ENCODE results near the gene SAMD9.
"Not testable (repeated sequence)": the region's sequence is repeated elsewhere in the genome, so short reads cannot be mapped to it uniquely, and the experiment has no call there.

The SAMD9 gene

GRCh38 chr7:93060865-93061264, 56.9 kb downstream of the SAMD9 start:
- no peak for TF ChIP-seq CTCF (IDR thresholded peaks at IDR 0.05; ENCODE audit: low read depth, low read length)
- DNase-seq (ENCODE audit: extremely low read depth, low read depth) = no peak

GRCh38 chr7:93060025-93060424, 57.8 kb downstream of the SAMD9 start:
- no peak for DNase-seq (ENCODE audit: extremely low read depth, low read depth)
- no peak for TF ChIP-seq CTCF (IDR thresholded peaks at IDR 0.05; ENCODE audit: low read depth, low read length)

DNA sequence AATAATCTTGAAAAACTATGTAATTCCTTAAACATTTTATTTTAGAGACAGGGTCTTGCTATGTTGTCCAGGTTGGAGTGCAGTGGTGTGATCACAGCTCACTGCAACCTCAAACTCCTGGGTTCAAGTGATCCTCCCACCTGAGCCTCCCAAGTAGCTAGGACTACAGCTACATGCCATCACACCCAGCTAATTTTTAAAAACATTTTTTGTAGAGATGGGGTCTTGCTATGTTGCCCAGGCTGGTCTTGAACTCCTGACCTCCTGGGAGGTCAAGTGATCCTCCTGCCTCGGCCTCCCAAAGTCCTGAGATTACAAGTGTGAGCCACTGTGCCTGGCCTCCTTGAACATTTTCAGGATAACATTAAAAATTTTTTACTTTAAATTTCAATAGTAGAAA, 61.2 kb downstream of the SAMD9 start:
- not testable (repeated sequence) for DNase-seq (ENCODE audit: extremely low read depth, low read depth)

GRCh38 chr7:93055543-93056107, 62.2 kb downstream of the SAMD9 start:
- peak; percentile 52 for TF ChIP-seq CTCF (IDR thresholded peaks at IDR 0.05; ENCODE audit: low read depth, low read length)
- no peak for DNase-seq (ENCODE audit: extremely low read depth, low read depth)

GRCh38 chr7:93054975-93055374, 62.8 kb downstream of the SAMD9 start:
- no peak for DNase-seq (ENCODE audit: extremely low read depth, low read depth)
- no peak for TF ChIP-seq CTCF (IDR thresholded peaks at IDR 0.05; ENCODE audit: low read depth, low read length)

- no peak for TF ChIP-seq CTCF (IDR thresholded peaks at IDR 0.05; ENCODE audit: low read depth, low read length)
- DNase-seq (ENCODE audit: extremely low read depth, low read depth) = no peak
These were observed 63.5 kb downstream of the SAMD9 start for GRCh38 chr7:93053949-93054943.

- no peak for TF ChIP-seq CTCF (IDR thresholded peaks at IDR 0.05; ENCODE audit: low read depth, low read length)
- no peak for DNase-seq (ENCODE audit: extremely low read depth, low read depth)
These were observed 64.4 kb downstream of the SAMD9 start for GRCh38 chr7:93053209-93053948.
